ENCODE results near the gene TGFB1. TPM values are rescaled to one million over a fixed set of nuclear protein-coding genes. Genes with fewer than 3 reads are reported as not detected.

TGFB1 gene
- total RNA-seq, 1 experiment from 2014 or later, result 42.6 TPM

DNA sequence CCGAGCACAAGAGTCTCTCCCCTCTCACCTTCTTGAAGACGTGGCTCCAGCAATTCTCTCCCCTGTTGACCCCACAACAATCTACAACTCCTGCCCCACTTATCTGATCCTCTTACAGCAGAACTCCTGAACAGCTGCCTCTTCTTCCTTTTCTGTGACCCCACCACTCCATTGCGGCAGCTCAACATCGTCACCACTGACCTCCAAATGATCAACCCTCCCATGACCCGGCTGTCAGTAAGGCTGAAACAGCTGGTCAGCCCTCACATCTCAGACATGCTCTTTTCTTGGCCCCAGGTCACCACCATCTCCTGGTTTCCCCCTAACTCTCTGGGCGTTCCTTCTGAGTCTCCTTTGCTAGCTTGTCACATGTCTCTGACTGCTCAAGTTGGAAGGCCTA is 41.6 kb upstream of the TGFB1 start:
- H3K36me3 ChIP-seq (ENCODE audit: control insufficient read depth, insufficient read depth, low read length), result peaks cover 8% of the 10 kb centered on the region; the same call in 1 of the 2 replicates
- TF ChIP-seq, protein P1, sequence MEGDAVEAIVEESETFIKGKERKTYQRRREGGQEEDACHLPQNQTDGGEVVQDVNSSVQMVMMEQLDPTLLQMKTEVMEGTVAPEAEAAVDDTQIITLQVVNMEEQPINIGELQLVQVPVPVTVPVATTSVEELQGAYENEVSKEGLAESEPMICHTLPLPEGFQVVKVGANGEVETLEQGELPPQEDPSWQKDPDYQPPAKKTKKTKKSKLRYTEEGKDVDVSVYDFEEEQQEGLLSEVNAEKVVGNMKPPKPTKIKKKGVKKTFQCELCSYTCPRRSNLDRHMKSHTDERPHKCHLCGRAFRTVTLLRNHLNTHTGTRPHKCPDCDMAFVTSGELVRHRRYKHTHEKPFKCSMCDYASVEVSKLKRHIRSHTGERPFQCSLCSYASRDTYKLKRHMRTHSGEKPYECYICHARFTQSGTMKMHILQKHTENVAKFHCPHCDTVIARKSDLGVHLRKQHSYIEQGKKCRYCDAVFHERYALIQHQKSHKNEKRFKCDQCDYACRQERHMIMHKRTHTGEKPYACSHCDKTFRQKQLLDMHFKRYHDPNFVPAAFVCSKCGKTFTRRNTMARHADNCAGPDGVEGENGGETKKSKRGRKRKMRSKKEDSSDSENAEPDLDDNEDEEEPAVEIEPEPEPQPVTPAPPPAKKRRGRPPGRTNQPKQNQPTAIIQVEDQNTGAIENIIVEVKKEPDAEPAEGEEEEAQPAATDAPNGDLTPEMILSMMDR (IDR thresholded peaks at IDR 0.05), result no peak
- TF ChIP-seq TCF7L2 (IDR thresholded peaks at IDR 0.05; ENCODE audit: low read depth, low read length), result no peak
- no peak for TF ChIP-seq POLR2AphosphoS5 (IDR thresholded peaks at IDR 0.05; ENCODE audit: low read depth, low read length)
- TF ChIP-seq, protein P2, sequence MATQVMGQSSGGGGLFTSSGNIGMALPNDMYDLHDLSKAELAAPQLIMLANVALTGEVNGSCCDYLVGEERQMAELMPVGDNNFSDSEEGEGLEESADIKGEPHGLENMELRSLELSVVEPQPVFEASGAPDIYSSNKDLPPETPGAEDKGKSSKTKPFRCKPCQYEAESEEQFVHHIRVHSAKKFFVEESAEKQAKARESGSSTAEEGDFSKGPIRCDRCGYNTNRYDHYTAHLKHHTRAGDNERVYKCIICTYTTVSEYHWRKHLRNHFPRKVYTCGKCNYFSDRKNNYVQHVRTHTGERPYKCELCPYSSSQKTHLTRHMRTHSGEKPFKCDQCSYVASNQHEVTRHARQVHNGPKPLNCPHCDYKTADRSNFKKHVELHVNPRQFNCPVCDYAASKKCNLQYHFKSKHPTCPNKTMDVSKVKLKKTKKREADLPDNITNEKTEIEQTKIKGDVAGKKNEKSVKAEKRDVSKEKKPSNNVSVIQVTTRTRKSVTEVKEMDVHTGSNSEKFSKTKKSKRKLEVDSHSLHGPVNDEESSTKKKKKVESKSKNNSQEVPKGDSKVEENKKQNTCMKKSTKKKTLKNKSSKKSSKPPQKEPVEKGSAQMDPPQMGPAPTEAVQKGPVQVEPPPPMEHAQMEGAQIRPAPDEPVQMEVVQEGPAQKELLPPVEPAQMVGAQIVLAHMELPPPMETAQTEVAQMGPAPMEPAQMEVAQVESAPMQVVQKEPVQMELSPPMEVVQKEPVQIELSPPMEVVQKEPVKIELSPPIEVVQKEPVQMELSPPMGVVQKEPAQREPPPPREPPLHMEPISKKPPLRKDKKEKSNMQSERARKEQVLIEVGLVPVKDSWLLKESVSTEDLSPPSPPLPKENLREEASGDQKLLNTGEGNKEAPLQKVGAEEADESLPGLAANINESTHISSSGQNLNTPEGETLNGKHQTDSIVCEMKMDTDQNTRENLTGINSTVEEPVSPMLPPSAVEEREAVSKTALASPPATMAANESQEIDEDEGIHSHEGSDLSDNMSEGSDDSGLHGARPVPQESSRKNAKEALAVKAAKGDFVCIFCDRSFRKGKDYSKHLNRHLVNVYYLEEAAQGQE (IDR thresholded peaks at IDR 0.05; ENCODE audit: insufficient read depth in 1 of 2, low read depth in 2 of 2, low read length in 1 of 2), result no peak
- TF ChIP-seq SIN3A (IDR thresholded peaks at IDR 0.05; ENCODE audit: borderline replicate concordance, insufficient read depth, low read depth, low read length), result no peak
- ChIA-PET CTCF (no interaction called here), POLR2A (no interaction called here)
- no peaks in the 10 kb centered on the region for H3K4me1 ChIP-seq (ENCODE audit: control insufficient read depth, insufficient read depth, low read length)
- H3K27me3 ChIP-seq (ENCODE audit: control insufficient read depth, insufficient read depth, low read length), result no peaks in the 10 kb centered on the region
- DNase-seq (ENCODE audit: low read depth, low spot score) (no peak), ATAC-seq (no peak)
- H3K9me3 ChIP-seq (ENCODE audit: control insufficient read depth, insufficient read depth, low read depth, low read length), result no peaks in the 10 kb centered on the region
- in situ Hi-C loops (cut with HindIII; ENCODE audit: low pct_unique_long_range_greater_than_20kb, low sequenced_read_pairs), result no loop called here
- no peak overlapping the region for H3K27ac ChIP-seq (ENCODE audit: low read length)
- intact Hi-C loops (cut with micrococcal nuclease; ENCODE audit: unreplicated experiment), result no loop called here
- BruUV-seq (replicated peaks), result no TSS peak
- no peak overlapping the region for H3K4me3 ChIP-seq (ENCODE audit: low read depth in 2 of 2, low read length in 2 of 2)

DNA sequence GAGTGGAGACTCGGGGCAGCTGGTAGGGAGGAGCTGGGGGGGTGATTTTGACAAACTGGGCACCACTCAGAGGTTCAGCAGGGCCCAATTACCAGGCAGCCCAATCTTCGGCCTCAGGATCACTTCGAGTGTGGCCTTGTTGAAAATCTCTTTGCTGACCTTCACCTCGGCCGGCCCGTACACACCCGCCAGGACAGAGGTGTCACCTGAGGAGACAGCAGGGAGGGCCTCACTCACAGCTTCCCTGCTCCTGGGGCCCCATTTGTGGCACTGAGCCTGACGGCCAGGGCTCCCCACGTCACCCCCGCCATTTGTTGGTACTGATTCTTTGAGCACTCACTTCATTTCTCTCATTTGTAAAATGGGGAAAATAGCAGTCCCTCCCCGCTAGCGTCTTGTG is 39.1 kb upstream of the TGFB1 start:
- CTCF ChIA-PET, result no interaction called here
- in situ Hi-C loops (cut with HindIII; ENCODE audit: low pct_unique_long_range_greater_than_20kb, low sequenced_read_pairs) (no loop called here), intact Hi-C loops (cut with micrococcal nuclease; ENCODE audit: unreplicated experiment) (no loop called here)
- BruUV-seq (replicated peaks), result no TSS peak
- POLR2A ChIA-PET, result no interaction called here
- no peak overlapping the region for H3K4me3 ChIP-seq (ENCODE audit: low read depth in 2 of 2, low read length in 2 of 2)
- no peaks in the 10 kb centered on the region for H3K4me1 ChIP-seq (ENCODE audit: control insufficient read depth, insufficient read depth, low read length)
- no peak for TF ChIP-seq POLR2AphosphoS5 (IDR thresholded peaks at IDR 0.05; ENCODE audit: low read depth, low read length)
- no peak for TF ChIP-seq TCF7L2 (IDR thresholded peaks at IDR 0.05; ENCODE audit: low read depth, low read length)
- no peak for TF ChIP-seq SIN3A (IDR thresholded peaks at IDR 0.05; ENCODE audit: borderline replicate concordance, insufficient read depth, low read depth, low read length)
- TF ChIP-seq, protein P1 (IDR thresholded peaks at IDR 0.05), result no peak
- TF ChIP-seq, protein P2 (IDR thresholded peaks at IDR 0.05; ENCODE audit: insufficient read depth in 1 of 2, low read depth in 2 of 2, low read length in 1 of 2), result no peak
- peaks cover 3% of the 10 kb centered on the region; the same call in 1 of the 2 replicates for H3K36me3 ChIP-seq (ENCODE audit: control insufficient read depth, insufficient read depth, low read length)
- DNase-seq (ENCODE audit: low read depth, low spot score) (no peak), ATAC-seq (no peak)
- no peaks in the 10 kb centered on the region for H3K27me3 ChIP-seq (ENCODE audit: control insufficient read depth, insufficient read depth, low read length)
- H3K9me3 ChIP-seq (ENCODE audit: control insufficient read depth, insufficient read depth, low read depth, low read length), result no peaks in the 10 kb centered on the region
- no peak overlapping the region for H3K27ac ChIP-seq (ENCODE audit: low read length)
